GM19468 (cell line): Measurements from ENCODE around the gene KRT25.

ENCODE experiments used
- ATAC-seq: cut with Tn5 transposase; IDR thresholded peaks from one replicate; pipeline ENCODE4 v1.9.1; 2021; ENCODE audit warnings: mild to moderate bottlenecking, moderate library complexity, moderate number of reproducible peaks; ENCODE audit not compliant: unreplicated experiment; ENCODE audit errors: extremely low read depth

KRT25 gene

GRCh38 chr17:40755231-40755630 is at the start of gene KRT25:
TSS of gene KRT25 (minus strand) at chr17:40755331. CDS start at chr17:40755271, 60 bp downstream.
- ATAC-seq: no peak

GRCh38 chr17:40803617-40804082 is 48.5 kb upstream of the KRT25 start:
- no peak for ATAC-seq

GRCh38 chr17:40801157-40801556 is 46.0 kb upstream of the KRT25 start:
- no peak for ATAC-seq

- no peak for ATAC-seq
Measured at GRCh38 chr17:40800381-40800780, 45.2 kb upstream of the KRT25 start.

GRCh38 chr17:40799859-40800258 is 44.7 kb upstream of the KRT25 start, which contains the start of gene KRT28:
TSS of gene KRT28 (minus strand) at chr17:40799959. CDS start at chr17:40799893, 66 bp downstream.
- ATAC-seq: no peak

GRCh38 chr17:40796846-40797245 is 41.7 kb upstream of the KRT25 start:
- no peak for ATAC-seq

GRCh38 chr17:40795019-40795667 is 40.0 kb upstream of the KRT25 start:
- ATAC-seq: no peak

GRCh38 chr17:40794466-40794865 is 39.3 kb upstream of the KRT25 start:
- no peak for ATAC-seq

- no peak for ATAC-seq
Measured at GRCh38 chr17:40793832-40794231, 38.7 kb upstream of the KRT25 start.

GRCh38 chr17:40791787-40792436 is 36.8 kb upstream of the KRT25 start:
- ATAC-seq: no peak

- ATAC-seq: no peak
Measured at GRCh38 chr17:40791111-40791510, 36.0 kb upstream of the KRT25 start.

- ATAC-seq: no peak
Measured at GRCh38 chr17:40782450-40782849, 27.3 kb upstream of the KRT25 start, which contains the start of gene KRT27. TSS of gene KRT27 (minus strand) at chr17:40782550. CDS start at chr17:40782493, 57 bp downstream.

GRCh38 chr17:40779181-40779909 is 24.2 kb upstream of the KRT25 start:
- no peak for ATAC-seq

GRCh38 chr17:40778461-40778860 is 23.3 kb upstream of the KRT25 start:
- no peak for ATAC-seq

GRCh38 chr17:40777971-40778370 is 22.8 kb upstream of the KRT25 start:
- no peak for ATAC-seq

GRCh38 chr17:40777459-40777858 is 22.3 kb upstream of the KRT25 start:
- no peak for ATAC-seq

GRCh38 chr17:40775945-40776344 is 20.8 kb upstream of the KRT25 start:
- no peak for ATAC-seq

- ATAC-seq: no peak
Measured at GRCh38 chr17:40772101-40772500, 17.0 kb upstream of the KRT25 start, which contains the start of gene KRT26. TSS of gene KRT26 (minus strand) at chr17:40772201. CDS start at chr17:40772113, 88 bp downstream.

- ATAC-seq: no peak
Measured at GRCh38 chr17:40765657-40766056, 10.5 kb upstream of the KRT25 start.

- ATAC-seq: no peak
Measured at GRCh38 chr17:40763752-40764151, 8.6 kb upstream of the KRT25 start.
